Adrenal gland (tissue), 12 donors: Measurements from ENCODE around the gene OR56B1. TPM values are rescaled to one million over a fixed set of nuclear protein-coding genes. Genes with fewer than 3 reads are reported as not detected.
"Not testable (repeated sequence)": the region's sequence is repeated elsewhere in the genome, so short reads cannot be mapped to it uniquely, and the experiment has no call there.

ENCODE experiments used
- DNase-seq, 7 donors: peaks; one replicate each; pipeline ENCODE4 v3.0.0-alpha.2; 2019 to 2020
- H3K27ac ChIP-seq, 5 donors: fragments of 200-600 bp; sonication (generic) in 4 of 5; 1 replicate in 3 of 5; 2 replicates in 2 of 5; pipeline versions ENCODE4 v1.5.1 to v1.8.0; 2016 to 2020; ENCODE audit warnings: mild to moderate bottlenecking in 1 of 5
- H3K27me3 ChIP-seq: fragments of 200-600 bp; 2 replicates; pipeline ENCODE4 v1.8.0; 2021
- H3K36me3 ChIP-seq, 2 donors: fragments of 200-600 bp; replicated peaks in 1 of 2; 1 replicate in 1 of 2; 2 replicates in 1 of 2; pipeline versions ENCODE4 v1.5.1 to v1.8.0; 2018 to 2022
- H3K4me1 ChIP-seq, 2 donors: fragments of 200-600 bp; replicated peaks in 1 of 2; 1 replicate in 1 of 2; 2 replicates in 1 of 2; pipeline versions ENCODE4 v1.5.1 to v1.8.0; 2018 to 2021
- H3K4me3 ChIP-seq, 4 donors: fragments of 200-600 bp; sonication (generic) in 3 of 4; one replicate each; pipeline ENCODE4 v1.5.1; 2016 to 2018
- H3K9me3 ChIP-seq, 3 donors: fragments of 200-600 bp; sonication (generic) in 1 of 3; replicated peaks in 1 of 3; 1 replicate in 2 of 3; 2 replicates in 1 of 3; pipeline versions ENCODE4 v1.5.1 to v1.8.0; 2016 to 2021
- CTCF ChIP-seq, 6 experiments: fragments of 450-650 bp in 4 of 6; fragments of 200-600 bp in 2 of 6; sonication (generic) in 1 of 6; IDR thresholded peaks; 1 replicate in 5 of 6; 2 replicates in 1 of 6; pipeline versions ENCODE4 v1.5.1 to v1.8.0; 2016 to 2021; ENCODE audit warnings: antibody characterized with exemption in 6 of 6, mild to moderate bottlenecking in 2 of 6, moderate library complexity in 1 of 6
- POLR2A ChIP-seq, 2 donors: fragments of 450-650 bp; IDR thresholded peaks; one replicate each; pipeline ENCODE4 v1.6.1; 2017; ENCODE audit warnings: antibody characterized with exemption in 2 of 2, mild to moderate bottlenecking in 2 of 2, moderate library complexity in 1 of 2
- WGBS, 4 donors: extraction: QIAGEN DNeasy Blood & Tissue Kit in 2 of 4; methylation state at CpG; one replicate each; pipeline versions ENCODE4 v1.1.5 to v1.1.7; 2013 to 2017; 5-methylcytosine and 5-hydroxymethylcytosine counted together
- intact Hi-C, 2 donors: fragments of 100-400 bp; cut with DNase I; formaldehyde crosslinking; loops; one replicate each; pipeline versions ENCODE4 v1.14.1 to v1.15.0; 2022 to 2023
- polyA plus RNA-seq, 3 donors: library from polyadenylated mRNA; stranded (reverse); fragments of 200-250 nt in 2 of 3; fragments of 350-450 nt in 1 of 3; fragmentation: Illumina TruSeq in 1 of 3; extraction: RNeasy Lipid Tissue Mini Kit (QIAGEN cat#74804) in 1 of 3; gene quantifications; one replicate each; pipeline ENCODE4 v1.2.3, GENCODE V29; 2013 to 2014
- total RNA-seq, 9 donors: library from RNA; depleted of rRNA in 4 of 9; stranded (reverse); fragments of >200 nt in 4 of 9; fragments of 120-200 nt in 1 of 9; fragmentation: NEBNext Ultra II Directional in 1 of 9; extraction: Animal tissue kit (Norgen Biotek cat#: 25700) in 1 of 9; gene quantifications; one replicate each; pipeline versions ENCODE4 v1.1.0 to v1.2.4, GENCODE V29; 2013 to 2023
- donor health status: healthy with polysubstance abuse.
- donor health status: Bipolar disorder and iron deficiency.
- donor health status: DM: yes; HTN: yes; CAD: no.
- donor health status: DM: no; HTN: no; CAD: no.
- donor health status: DM: no; HTN: no; CAD: no.
- donor health status: DM: yes; HTN: yes; CAD: no.

Gene OR56B1
- total and polyA plus RNA-seq, 12 donors: not detected

GRCh38 chr11:5713695-5714094 lies 22.6 kb upstream of the OR56B1 start:
- intact Hi-C loops: no loop called here
- no peak overlapping the region for H3K4me3 ChIP-seq
- no peak for DNase-seq
- H3K36me3 ChIP-seq: no peaks in the 10 kb centered on the region
- H3K27ac ChIP-seq: no peak overlapping the region
- TF ChIP-seq POLR2A (IDR thresholded peaks at IDR 0.05) (no peak), CTCF (IDR thresholded peaks at IDR 0.05) (no peak)
- no peaks in the 10 kb centered on the region for H3K9me3 ChIP-seq
- 56 to 66% (median 63%) methylated on average over 5 of the region's 5 CpGs for WGBS, 4 donors
- H3K4me1 ChIP-seq: no peaks in the 10 kb centered on the region
- H3K27me3 ChIP-seq: no peaks in the 10 kb centered on the region

GRCh38 chr11:5716518-5716917 lies 19.7 kb upstream of the OR56B1 start:
- DNase-seq, H3K36me3 ChIP-seq, H3K4me3 ChIP-seq, H3K9me3 ChIP-seq, intact Hi-C loops, H3K27me3 ChIP-seq, H3K27ac ChIP-seq, H3K4me1 ChIP-seq: not testable (repeated sequence)
- WGBS, 4 donors: 40 to 100% (median 89%) methylated on average over 1 of the region's 1 CpG

- intact Hi-C loops: no loop called here
- TF ChIP-seq CTCF (IDR thresholded peaks at IDR 0.05) (no peak), POLR2A (IDR thresholded peaks at IDR 0.05) (no peak)
Measured at GRCh38 chr11:5719703-5720495, 16.3 kb upstream of the OR56B1 start.

DNA sequence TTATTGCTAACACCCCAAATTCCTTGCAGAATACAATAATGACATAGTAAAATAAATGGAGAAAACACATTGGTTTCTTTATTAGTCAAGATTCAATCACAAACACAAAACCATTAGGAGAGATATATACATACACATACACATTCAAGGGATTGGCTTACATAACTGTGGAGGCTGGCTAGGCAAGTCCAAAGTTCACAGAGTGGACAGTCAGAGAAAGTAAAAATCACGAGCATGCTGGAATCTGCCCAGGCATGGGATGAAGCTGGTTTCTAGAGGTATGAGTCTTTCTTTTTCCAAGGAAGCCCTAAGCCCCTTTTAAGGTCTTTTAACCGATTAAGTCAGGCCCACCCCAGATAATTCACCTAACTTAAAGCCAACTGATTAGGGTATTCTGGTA lies 13.6 kb upstream of the OR56B1 start:
- no peaks in the 10 kb centered on the region for H3K4me1 ChIP-seq
- WGBS, 4 donors: 54 to 77% (median 68%) methylated on average over 2 of the region's 2 CpGs
- no peak overlapping the region for H3K27ac ChIP-seq
- H3K36me3 ChIP-seq: no peaks in the 10 kb centered on the region
- no peaks in the 10 kb centered on the region for H3K27me3 ChIP-seq
- no peak for DNase-seq
- TF ChIP-seq CTCF (IDR thresholded peaks at IDR 0.05) (no peak), POLR2A (IDR thresholded peaks at IDR 0.05) (no peak)
- intact Hi-C loops: no loop called here
- no peaks in the 10 kb centered on the region for H3K9me3 ChIP-seq
- no peak overlapping the region for H3K4me3 ChIP-seq

More at GRCh38 chr11:5719703-5720495, 16.3 kb upstream of the OR56B1 start:
- no peak overlapping the region for H3K4me3 ChIP-seq
- no peaks in the 10 kb centered on the region for H3K9me3 ChIP-seq
- no peak overlapping the region for H3K27ac ChIP-seq
- no peaks in the 10 kb centered on the region for H3K27me3 ChIP-seq
- 85 to 93% (median 86%) methylated on average over 3 of the region's 3 CpGs for WGBS, 4 donors
- no peak for DNase-seq
- no peaks in the 10 kb centered on the region for H3K36me3 ChIP-seq
- no peaks in the 10 kb centered on the region for H3K4me1 ChIP-seq

DNA sequence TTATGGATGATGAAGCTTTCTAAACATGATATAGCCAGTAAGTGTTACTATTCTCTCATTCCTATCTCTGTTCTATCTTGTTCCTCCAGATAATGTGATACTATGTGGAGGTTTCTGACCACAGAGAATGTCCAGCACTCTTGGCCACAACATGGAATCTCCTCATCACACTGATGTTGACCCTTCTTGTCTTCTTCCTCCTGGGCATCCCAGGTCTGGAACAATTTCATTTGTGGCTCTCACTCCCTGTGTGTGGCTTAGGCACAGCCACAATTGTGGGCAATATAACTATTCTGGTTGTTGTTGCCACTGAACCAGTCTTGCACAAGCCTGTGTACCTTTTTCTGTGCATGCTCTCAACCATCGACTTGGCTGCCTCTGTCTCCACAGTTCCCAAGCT lies 9.9 kb upstream of the OR56B1 start:
- Histone ChIP-seq H3K4me1 (no peaks in the 10 kb centered on the region), H3K4me3 (no peak overlapping the region), H3K9me3 (no peaks in the 10 kb centered on the region), H3K27ac (no peak overlapping the region), H3K27me3 (no peaks in the 10 kb centered on the region), H3K36me3 (no peaks in the 10 kb centered on the region)
- DNase-seq: no peak
- TF ChIP-seq CTCF (IDR thresholded peaks at IDR 0.05): no peak
- no peak for TF ChIP-seq POLR2A (IDR thresholded peaks at IDR 0.05)
- intact Hi-C loops: no loop called here
- 73 to 100% (median 86%) methylated on average over 1 of the region's 1 CpG for WGBS, 4 donors
